ENCODE data around the gene DQX1. TPM values are rescaled to one million over a fixed set of nuclear protein-coding genes. Genes with fewer than 3 reads are reported as not detected.

DQX1 gene, protein sequence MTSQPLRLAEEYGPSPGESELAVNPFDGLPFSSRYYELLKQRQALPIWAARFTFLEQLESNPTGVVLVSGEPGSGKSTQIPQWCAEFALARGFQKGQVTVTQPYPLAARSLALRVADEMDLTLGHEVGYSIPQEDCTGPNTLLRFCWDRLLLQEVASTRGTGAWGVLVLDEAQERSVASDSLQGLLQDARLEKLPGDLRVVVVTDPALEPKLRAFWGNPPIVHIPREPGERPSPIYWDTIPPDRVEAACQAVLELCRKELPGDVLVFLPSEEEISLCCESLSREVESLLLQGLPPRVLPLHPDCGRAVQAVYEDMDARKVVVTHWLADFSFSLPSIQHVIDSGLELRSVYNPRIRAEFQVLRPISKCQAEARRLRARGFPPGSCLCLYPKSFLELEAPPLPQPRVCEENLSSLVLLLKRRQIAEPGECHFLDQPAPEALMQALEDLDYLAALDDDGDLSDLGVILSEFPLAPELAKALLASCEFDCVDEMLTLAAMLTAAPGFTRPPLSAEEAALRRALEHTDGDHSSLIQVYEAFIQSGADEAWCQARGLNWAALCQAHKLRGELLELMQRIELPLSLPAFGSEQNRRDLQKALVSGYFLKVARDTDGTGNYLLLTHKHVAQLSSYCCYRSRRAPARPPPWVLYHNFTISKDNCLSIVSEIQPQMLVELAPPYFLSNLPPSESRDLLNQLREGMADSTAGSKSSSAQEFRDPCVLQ
- total RNA-seq: not detected in 2 replicates

DNA sequence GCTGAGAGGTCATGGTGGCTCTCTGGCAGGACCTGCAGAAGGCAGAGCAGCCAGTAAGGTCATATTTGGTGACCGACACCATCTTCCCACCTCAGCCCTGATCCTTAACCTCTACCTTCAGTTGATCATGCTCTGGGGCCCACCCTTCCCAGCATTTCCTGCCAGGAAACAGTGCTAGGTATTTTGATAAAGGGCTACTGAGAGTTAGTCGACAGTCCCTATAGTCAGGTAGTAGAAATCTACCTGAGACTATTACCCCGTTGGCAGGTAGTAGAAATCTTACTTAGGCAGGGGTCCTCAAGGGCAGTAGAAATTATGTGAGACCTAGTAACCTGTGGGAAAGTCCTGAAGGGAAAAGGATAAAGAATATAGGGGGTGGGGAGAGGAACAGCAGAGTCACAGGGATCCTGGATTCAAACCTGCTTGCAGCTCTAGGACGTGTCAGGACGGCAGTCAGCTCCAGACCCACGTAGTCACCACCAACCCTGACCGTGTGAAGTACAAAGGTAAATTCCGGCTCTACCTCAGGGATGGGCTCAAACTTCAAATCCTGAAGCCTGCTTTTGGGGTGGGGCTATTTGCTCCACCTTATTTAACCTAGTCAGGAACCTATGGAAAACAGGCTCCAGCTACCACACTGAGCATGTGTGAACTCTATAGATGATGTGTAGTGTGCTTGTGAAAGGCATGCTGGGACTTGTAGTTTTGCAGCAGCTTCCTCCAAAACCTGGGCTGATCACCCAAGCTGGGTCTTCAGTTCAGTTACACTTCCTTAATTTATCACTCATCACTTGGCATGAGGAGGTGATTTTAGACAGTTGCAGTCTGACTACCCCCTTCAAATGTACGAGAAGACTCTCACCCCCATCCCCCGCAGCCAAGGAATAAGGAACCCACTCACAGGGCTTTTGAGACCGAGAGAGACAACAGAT lies at the start of gene DQX1:
TSS of gene DQX1 (minus strand) at position 515 of the 932 bp plus-strand sequence. CDS start at position 13, 502 bp downstream.

DNA sequence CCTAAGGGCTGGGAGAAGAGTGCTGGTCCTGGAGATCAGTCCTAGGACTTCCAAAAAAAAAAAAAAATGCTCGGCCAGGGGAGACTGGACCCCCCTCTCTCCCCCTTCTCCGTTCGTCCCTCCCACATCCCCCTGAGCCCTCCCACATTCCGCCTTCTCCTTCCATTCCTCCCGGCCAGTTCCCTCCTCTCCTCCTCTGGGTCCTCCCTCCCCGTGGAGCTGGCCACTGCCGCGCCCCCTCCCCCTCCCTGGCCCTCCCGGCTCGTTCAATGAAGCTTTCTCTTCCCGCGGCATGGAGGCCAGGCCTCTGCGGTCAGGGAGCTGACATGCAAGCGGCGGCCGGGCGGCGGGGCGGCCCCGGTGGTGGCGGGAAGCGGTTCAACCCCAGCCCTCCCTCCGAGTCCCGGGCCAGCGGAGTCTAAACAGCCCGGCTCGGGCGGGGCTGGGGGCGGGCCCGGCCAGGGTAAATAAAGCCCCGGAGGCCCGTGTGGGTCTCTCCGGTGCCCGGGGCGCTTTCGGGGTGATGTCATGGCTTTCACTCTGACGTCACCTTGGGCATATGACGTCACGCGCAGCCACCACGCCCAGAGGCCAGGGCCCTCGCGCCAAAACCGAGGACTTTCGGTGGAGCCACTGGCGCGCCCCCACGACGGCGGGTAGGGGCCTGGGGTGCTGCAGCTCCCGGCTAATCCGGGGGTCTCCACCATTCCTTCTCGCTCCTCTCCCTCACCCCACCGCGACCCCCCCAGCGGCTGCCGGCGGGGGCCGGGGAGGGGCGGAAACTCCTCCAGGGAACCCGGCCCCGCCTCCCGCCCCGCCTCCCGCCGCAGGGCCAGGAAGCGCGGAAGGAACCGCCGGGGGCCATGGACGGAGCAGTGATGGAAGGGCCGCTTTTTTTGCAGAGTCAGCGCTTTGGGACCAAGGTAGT lies 28.1 kb upstream of the DQX1 start, which contains the start of the genes DOK1 and LOXL3:
TSS of gene DOK1 (plus strand) at position 829 of the 928 bp plus-strand sequence. CDS start at position 864, 35 bp downstream.
TSS of gene LOXL3 (minus strand) at position 51 of the 928 bp plus-strand sequence. CDS start 1,308 bp downstream, outside the sequence.

DNA sequence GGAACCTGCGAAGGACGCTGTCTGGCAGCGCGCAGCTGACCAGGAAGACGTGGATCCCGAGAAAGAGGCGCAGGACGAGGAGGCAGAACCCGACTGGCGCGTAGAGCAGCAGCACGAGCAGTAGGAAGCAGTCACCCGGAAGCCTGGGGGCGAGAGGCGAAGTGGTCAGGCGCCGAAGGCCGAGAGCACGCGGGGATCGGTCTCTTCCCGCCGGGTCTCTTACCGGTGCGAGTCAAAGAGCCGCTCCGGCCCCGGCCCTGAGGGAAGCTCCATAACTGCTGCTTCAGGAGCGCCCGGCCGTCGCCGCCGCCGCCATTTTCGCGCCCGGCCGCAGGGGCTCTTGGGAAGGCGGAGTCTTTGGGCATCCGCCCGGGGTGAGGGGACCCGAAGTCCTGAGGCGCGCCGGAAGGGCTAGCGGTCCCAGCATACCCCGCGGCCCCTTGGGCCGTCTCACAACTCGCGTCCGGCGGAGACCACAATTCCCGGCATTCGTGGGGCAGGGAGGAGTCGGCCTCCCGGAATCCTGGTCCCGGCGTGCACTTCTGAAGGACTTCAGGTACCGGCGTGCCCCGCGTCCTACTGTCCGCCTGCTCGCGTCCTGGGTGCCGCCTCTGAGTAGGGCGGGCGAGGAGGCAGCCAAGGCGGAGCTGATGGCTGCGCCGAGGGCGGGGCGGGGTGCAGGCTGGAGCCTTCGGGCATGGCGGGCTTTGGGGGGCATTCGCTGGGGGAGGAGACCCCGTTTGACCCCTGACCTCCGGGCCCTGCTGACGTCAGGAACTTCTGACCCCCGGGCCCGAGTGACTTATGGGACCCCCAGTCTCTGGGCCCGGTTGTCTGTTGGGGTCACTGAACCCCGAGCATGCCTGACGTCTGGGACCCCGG lies 3.6 kb upstream of the DQX1 start, which contains the start of the genes AUP1 and HTRA2:
TSS of gene AUP1 (minus strand) at position 350 of the 882 bp plus-strand sequence. CDS start at position 273, 77 bp downstream.
TSS of gene HTRA2 (plus strand) at position 577 of the 882 bp plus-strand sequence. CDS start at position 651, 74 bp downstream.

DNA sequence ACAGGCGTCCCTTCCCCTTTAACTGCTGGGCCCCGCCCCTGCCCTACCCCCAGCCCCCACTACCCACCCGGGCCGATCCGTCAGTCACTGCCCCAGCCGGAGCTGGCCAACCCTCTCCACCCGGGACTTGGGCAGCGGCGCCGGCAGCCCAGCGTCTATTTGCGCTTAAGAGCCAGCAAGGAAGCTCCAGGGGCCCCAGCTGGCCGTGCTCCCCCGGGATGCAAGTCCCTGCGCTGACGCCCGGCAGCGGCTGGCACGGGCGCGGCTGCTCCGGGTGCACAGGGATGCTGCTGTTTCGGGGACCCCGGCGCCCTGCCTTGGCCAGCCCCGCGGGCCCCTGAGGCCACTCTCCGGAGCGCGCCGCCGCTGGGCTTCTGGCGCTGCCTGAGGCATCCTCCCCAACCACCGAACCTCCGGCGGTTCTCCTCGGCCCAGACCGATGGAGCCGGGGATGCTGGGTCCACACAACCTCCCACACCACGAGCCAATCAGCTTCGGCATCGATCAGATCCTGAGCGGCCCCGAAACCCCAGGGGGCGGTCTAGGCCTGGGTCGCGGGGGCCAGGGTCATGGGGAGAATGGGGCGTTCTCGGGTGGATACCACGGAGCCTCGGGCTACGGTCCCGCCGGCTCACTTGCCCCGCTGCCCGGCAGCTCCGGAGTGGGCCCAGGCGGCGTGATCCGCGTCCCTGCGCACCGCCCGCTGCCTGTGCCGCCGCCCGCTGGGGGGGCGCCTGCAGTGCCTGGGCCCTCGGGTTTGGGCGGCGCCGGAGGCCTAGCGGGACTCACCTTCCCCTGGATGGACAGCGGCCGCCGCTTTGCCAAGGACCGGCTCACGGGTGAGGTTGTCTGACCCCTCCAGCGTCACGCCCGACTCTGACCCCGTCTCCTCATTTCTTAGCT lies 11.4 kb downstream of the DQX1 start, which contains the start of gene TLX2:
TSS of gene TLX2 (plus strand) at position 83 of the 903 bp plus-strand sequence. CDS start at position 440, 357 bp downstream.

DNA sequence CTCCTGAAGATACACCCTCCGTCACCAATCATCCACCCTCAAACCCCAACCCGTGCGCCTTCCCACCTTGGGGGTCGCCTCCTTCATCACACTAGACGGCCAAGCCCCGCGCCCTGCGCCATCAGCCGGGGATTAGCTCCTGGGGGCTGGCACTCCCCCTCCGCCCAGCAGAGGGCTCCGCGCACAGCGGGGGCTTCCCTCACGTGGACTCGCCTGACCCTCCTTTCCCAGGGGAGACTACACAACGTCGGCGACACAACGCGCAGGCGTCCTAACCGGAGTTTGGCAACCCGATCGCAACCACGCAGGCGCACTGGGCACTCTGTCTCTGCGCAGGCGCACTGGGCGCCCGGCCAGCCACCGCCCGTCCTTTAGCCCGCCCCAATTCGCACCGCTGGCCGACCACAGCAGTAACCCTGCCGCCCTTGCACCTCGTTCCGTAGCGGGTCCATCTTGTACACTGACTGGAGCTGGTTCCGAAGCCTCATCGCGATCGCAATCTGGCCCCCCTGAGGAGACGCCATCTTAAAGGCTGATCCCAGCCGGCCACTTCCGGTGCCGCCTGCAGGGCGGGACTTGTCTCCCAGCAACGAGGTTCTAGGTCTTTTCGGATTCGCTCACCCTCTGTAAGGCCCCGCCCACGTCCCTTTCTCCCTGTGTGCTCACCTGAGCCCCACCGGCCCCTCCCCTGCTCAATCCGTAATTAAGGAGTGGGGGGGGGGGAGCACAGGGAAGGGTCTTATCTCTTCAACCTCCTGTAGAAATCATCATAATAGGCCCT lies 18.7 kb downstream of the DQX1 start, which contains the start of gene PCGF1:
TSS of gene PCGF1 (minus strand) at position 551 of the 781 bp plus-strand sequence. CDS start at position 524, 27 bp downstream.

DNA sequence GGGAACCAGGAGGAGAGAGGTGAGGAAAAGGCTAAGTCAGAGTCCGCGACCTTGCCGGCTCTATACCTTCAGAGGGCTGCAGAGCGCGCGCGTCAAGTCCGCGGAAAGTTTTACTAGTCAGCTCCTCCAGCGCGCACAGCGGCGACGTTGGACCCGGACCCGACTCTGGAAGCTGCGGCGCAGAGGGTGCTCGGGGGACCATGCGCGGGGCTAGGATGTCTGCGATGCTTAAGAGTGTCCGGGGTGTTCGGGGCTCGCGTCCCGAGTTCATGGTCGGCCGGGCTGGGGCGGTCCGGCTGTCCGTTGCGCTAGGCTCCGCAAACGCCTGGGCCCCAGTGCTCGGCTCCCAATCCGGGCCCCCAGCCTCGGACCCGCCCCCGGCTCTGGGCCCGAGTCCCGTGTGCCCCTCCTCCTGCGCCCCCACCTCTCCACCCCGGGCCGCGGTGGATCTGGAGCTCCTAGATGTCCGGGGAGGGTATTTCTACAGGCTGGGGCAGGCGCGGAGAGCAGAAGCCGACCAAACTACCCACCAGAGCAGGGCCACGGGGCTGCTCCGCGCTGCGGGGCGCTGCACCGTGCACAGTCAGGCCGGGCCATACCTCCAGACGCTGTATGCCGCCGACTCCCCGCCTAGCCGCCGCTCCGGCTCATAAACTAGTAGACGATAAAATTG lies 26.6 kb downstream of the DQX1 start, which contains the start of gene LBX2:
TSS of gene LBX2 (minus strand) at position 337 of the 673 bp plus-strand sequence. CDS start at position 271, 66 bp downstream.

DNA sequence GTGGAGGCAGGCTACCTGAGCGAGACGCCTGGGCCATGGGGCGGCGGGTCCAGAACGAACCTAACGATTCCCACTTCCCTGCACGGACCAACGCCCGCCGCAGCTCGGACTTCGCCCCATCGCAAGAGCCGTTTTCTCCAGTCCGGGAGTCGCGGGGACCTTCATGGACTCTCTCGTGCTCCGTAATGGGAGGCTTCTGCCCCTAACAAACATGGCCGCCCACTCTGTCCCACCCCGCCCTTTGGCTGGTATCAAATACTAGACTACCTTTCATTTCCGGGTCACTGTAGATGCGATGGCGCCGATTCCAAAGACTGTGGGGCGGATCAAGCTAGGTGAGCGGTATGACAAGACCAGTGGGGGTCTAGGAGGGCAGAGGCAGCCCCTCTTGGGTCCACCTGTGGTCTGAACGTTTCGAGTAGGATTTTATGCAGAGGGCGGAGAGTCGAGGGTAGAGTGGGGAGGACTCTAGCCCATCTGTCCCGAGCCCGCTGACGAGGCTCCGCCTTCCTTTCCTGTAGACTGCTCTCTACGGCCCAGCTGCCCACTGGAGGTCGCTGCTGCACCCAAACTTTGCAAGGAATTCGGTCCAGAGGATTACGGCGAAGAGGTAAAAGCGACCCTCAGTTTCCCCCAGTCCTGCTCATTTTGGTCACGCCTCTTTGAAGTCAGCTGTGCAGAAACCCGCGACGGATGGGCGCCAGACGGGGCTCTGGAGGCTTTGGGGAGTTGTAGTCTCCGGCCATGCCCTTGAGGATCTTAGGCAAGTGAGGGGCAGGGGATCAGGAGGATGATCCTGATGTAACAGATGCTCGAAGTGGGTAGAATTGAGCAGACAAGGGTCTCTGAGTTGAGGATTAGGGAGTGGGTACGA lies 43.0 kb downstream of the DQX1 start, which contains the start of the genes CCDC142 and TTC31:
TSS of gene CCDC142 (minus strand) at position 198 of the 874 bp plus-strand sequence. CDS start at position 37, 161 bp downstream.
TSS of gene TTC31 (plus strand) at position 281 of the 874 bp plus-strand sequence. CDS start at position 296, 15 bp downstream.

DNA sequence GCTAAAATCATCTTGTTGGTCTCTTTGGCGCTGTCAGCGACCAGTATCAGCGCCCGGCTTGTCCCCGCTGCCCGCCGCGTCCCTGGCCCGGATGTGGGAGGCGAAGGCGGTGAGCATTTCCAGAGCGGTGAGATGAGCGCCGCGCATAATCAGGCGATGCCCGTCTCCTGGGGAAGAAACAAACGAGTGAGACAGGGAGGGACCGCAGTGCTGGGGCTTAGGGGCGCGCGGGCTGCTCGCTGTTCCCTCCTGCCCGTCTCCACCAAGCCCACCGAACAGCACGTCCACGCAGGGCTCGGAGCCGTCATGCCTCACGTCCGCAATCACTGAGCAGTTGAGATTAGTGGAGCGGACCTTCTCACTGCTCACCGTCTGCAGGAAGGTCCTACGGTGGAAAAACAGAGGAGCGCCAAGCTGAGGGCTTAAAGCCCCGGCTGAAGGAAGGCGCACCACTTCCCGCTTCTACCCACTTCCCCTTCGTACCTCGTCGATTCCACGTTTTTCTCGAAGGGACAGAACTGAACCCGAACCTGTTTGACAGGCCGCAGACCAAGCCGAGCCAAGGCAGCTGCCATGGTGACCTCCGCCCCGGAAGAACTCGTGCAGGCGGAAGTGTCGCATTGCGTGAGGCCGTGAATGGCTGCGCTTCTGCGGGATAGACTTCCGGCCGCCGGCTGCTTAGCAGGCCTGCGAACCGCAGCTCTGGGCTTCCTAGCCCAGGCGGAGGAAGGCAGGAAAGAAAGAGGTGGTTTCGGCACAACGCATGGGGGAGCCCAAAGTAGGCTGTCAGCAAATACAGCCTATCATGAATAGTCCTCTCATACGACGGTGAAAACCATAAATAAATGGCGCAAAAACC lies 53.7 kb downstream of the DQX1 start, which contains the start of gene MRPL53:
TSS of gene MRPL53 (minus strand) at position 595 of the 859 bp plus-strand sequence. CDS start at position 575, 20 bp downstream.

Other genes with a start within 250 kb of the DQX1 start
- gene SLC4A5, start 182.8 kb downstream of the DQX1 start, total RNA-seq: under 0.01 TPM in 1 of 2 replicates, not detected in the other
- 202 and 203 TPM in 2 replicates for gene DCTN1, start 145.9 kb downstream of the DQX1 start, total RNA-seq
- 0.58 and 1.1 TPM in 2 replicates for gene C2orf81, start 104.6 kb downstream of the DQX1 start, total RNA-seq
- gene WDR54, start 104.5 kb downstream of the DQX1 start, total RNA-seq: 38.6 and 76.1 TPM in 2 replicates
- 10.2 and 13.5 TPM in 2 replicates for gene RTKN, start 84.3 kb downstream of the DQX1 start, total RNA-seq
- 7.1 and 16.3 TPM in 2 replicates for gene INO80B, start 71.1 kb downstream of the DQX1 start, total RNA-seq
- 39.1 and 58.9 TPM in 2 replicates for gene WBP1, start 67.8 kb downstream of the DQX1 start, total RNA-seq
- gene MOGS, start 60.8 kb downstream of the DQX1 start, total RNA-seq: 65.7 and 82.4 TPM in 2 replicates
- gene MRPL53, start 53.6 kb downstream of the DQX1 start, total RNA-seq: 37.5 and 47.0 TPM in 2 replicates
- gene CCDC142, start 43.2 kb downstream of the DQX1 start, total RNA-seq: 18.0 and 22.3 TPM in 2 replicates
- gene TTC31, start 43.1 kb downstream of the DQX1 start, total RNA-seq: 10.7 and 14.6 TPM in 2 replicates
- gene LBX2, start 26.6 kb downstream of the DQX1 start, total RNA-seq: 2.1 and 2.8 TPM in 2 replicates
- 20.3 and 25.9 TPM in 2 replicates for gene PCGF1, start 18.5 kb downstream of the DQX1 start, total RNA-seq
- gene TLX2, start 11.8 kb downstream of the DQX1 start, total RNA-seq: under 0.01 TPM in 1 of 2 replicates, not detected in the other
- 104 and 110 TPM in 2 replicates for gene AUP1, start 3.5 kb upstream of the DQX1 start, total RNA-seq
- gene HTRA2, start 3.7 kb upstream of the DQX1 start, total RNA-seq: 44.8 and 51.2 TPM in 2 replicates
- 147 and 384 TPM in 2 replicates for gene LOXL3, start 27.7 kb upstream of the DQX1 start, total RNA-seq
- gene DOK1, start 28.5 kb upstream of the DQX1 start, total RNA-seq: 74.6 and 108 TPM in 2 replicates
- gene M1AP, start 122.1 kb upstream of the DQX1 start, total RNA-seq: under 0.01 and 0.19 TPM in 2 replicates
- 8.1 and 12.4 TPM in 2 replicates for gene SEMA4F, start 128.0 kb upstream of the DQX1 start, total RNA-seq